Measurements from ENCODE around the gene INCA1. TPM values are rescaled to one million over a fixed set of nuclear protein-coding genes. Genes with fewer than 3 reads are reported as not detected.
A peak's percentile ranks its signal among the peaks of the same experiment; 100 is the strongest.

INCA1 gene
- total and polyA plus RNA-seq, 2 of the 13 experiments (the other 11 are each of a cell fraction or from before 2014, with no cell fraction given) = 0.93 to 2.6 TPM

DNA sequence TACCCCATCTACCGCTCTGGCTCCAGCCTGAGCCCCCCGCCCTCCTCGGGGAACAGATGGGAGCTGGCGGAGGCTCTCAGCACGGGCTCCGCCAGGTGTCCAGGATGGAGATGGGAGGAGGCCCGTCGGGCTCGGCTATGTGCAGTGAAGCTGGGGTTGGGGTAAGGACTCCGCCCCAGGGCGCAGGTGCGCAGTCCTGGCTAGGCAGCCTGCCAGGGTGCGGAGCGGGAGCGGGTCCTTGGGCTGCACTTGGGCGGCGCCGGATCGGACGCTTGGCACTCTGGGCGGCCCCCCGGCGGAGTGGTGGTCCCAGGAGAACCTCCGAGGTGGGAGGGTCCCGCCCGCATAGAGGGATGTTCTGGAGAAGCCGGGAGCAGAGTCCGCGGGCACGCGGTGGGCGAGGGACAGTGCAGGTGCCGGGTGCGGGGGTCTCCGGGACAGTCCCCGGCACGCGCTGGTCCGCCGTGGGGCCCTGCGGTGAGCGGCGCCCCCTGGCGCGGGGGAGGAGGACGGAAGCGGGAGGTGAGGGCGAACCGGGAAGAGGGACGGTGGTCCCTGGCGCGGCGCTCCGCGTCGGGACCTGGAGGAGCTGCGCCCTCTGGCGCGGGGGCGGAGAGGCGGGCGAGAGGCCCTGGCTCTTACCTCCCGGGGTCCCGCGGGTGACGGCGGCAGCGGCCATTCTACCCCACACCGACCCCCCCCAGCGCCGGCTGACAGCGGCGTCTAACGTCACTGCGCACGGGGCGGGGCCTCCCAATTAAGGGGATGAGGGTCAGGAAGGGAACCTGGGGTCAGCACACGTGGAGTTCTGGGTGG lies 10.2 kb downstream of the INCA1 start, which contains the start of gene CAMTA2 (continued):
- TF ChIP-seq ZIK1 (CRISPR knock-in tag; IDR thresholded peaks at IDR 0.05; ENCODE audit: borderline replicate concordance, low read depth) = 0 out of 2 replicates have a peak, but pooled peaks have one; percentile 50
- peak; percentile 50; the same call in 1 of the 2 replicates for TF ChIP-seq ZNF430 (CRISPR knock-in tag; IDR thresholded peaks at IDR 0.05)
- TF ChIP-seq, protein P1, sequence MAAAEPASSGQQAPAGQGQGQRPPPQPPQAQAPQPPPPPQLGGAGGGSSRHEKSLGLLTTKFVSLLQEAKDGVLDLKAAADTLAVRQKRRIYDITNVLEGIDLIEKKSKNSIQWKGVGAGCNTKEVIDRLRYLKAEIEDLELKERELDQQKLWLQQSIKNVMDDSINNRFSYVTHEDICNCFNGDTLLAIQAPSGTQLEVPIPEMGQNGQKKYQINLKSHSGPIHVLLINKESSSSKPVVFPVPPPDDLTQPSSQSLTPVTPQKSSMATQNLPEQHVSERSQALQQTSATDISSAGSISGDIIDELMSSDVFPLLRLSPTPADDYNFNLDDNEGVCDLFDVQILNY (CRISPR knock-in tag; conservative IDR thresholded peaks at IDR 0.05) = peak; percentile 61; the same call in 1 of the 2 replicates
- peak; percentile 52; the same call in 1 of the 2 replicates for TF ChIP-seq ZNF777 (CRISPR knock-in tag; IDR thresholded peaks at IDR 0.05)
- TF ChIP-seq ZNF674 (CRISPR knock-in tag; IDR thresholded peaks at IDR 0.05; ENCODE audit: low read depth) = no peak; the same call in 1 of the 2 replicates
- peak; percentile 58; the same call in 1 of the 2 replicates for TF ChIP-seq ZNF563 (CRISPR knock-in tag; IDR thresholded peaks at IDR 0.05)
- TF ChIP-seq KDM1A (CRISPR knock-in tag; IDR thresholded peaks at IDR 0.05) = peak; percentile 62; the same call in 1 of the 2 replicates
- TF ChIP-seq ELF4 (CRISPR knock-in tag; IDR thresholded peaks at IDR 0.05; ENCODE audit: borderline replicate concordance) = peak; percentile 79; the same call in 1 of the 2 replicates
- peak; percentile 59; the same call in 1 of the 2 replicates for TF ChIP-seq SMAD3 (CRISPR knock-in tag; IDR thresholded peaks at IDR 0.05)
- TF ChIP-seq YEATS2 (CRISPR knock-in tag; IDR thresholded peaks at IDR 0.05; ENCODE audit: borderline replicate concordance) = peak; percentile 58; the same call in 1 of the 2 replicates
- peak; percentile 33; the same call in 1 of the 2 replicates for TF ChIP-seq NRL (CRISPR knock-in tag; IDR thresholded peaks at IDR 0.05; ENCODE audit: borderline replicate concordance)
- TF ChIP-seq ZNF850 (CRISPR knock-in tag; conservative IDR thresholded peaks at IDR 0.05) = peak; percentile 91; the same call in 1 of the 2 replicates
- peak in 1 of 2 experiments; percentile 34; a peak in 2 of 4 replicates for TF ChIP-seq EP300 (IDR thresholded peaks at IDR 0.05; ENCODE audit: low read depth in 2 of 2, low read length in 2 of 2)
- TF ChIP-seq EP300 (CRISPR knock-in tag; IDR thresholded peaks at IDR 0.05; ENCODE audit: borderline replicate concordance) = peak; percentile 22; the same call in 1 of the 2 replicates
- no peak for TF ChIP-seq ZNF704 (CRISPR knock-in tag; IDR thresholded peaks at IDR 0.05; ENCODE audit: borderline replicate concordance)
- TF ChIP-seq SRF (IDR thresholded peaks at IDR 0.05; ENCODE audit: low read depth, low read length) = peak; percentile 94
- peak; percentile 92 for TF ChIP-seq ARID4A (CRISPR knock-in tag; IDR thresholded peaks at IDR 0.05; ENCODE audit: borderline replicate concordance)
- peak; percentile 48; the same call in 1 of the 2 replicates for TF ChIP-seq ZBTB25 (CRISPR knock-in tag; IDR thresholded peaks at IDR 0.05)
- TF ChIP-seq ZNF292 (CRISPR knock-in tag; IDR thresholded peaks at IDR 0.05; ENCODE audit: borderline replicate concordance, low read depth) = 0 out of 2 replicates have a peak, but pooled peaks have one; percentile 22
- peak; percentile 67; the same call in 1 of the 2 replicates for TF ChIP-seq KMT2A (CRISPR knock-in tag; IDR thresholded peaks at IDR 0.05)
- peak; percentile 50; the same call in 1 of the 2 replicates for TF ChIP-seq ZNF232 (CRISPR knock-in tag; IDR thresholded peaks at IDR 0.05; ENCODE audit: borderline replicate concordance)

Measured in HepG2 (cell line).